ENCODE results near the gene FRMD3.

GRCh38 chr9:83483223-83483622, 55.0 kb downstream of the FRMD3 start:
- TF ChIP-seq, protein P1, sequence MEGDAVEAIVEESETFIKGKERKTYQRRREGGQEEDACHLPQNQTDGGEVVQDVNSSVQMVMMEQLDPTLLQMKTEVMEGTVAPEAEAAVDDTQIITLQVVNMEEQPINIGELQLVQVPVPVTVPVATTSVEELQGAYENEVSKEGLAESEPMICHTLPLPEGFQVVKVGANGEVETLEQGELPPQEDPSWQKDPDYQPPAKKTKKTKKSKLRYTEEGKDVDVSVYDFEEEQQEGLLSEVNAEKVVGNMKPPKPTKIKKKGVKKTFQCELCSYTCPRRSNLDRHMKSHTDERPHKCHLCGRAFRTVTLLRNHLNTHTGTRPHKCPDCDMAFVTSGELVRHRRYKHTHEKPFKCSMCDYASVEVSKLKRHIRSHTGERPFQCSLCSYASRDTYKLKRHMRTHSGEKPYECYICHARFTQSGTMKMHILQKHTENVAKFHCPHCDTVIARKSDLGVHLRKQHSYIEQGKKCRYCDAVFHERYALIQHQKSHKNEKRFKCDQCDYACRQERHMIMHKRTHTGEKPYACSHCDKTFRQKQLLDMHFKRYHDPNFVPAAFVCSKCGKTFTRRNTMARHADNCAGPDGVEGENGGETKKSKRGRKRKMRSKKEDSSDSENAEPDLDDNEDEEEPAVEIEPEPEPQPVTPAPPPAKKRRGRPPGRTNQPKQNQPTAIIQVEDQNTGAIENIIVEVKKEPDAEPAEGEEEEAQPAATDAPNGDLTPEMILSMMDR (IDR thresholded peaks at IDR 0.05) = no peak
- TF ChIP-seq EP300 (IDR thresholded peaks at IDR 0.05) (no peak), POLR2AphosphoS5 (IDR thresholded peaks at IDR 0.05) (no peak), POLR2A (IDR thresholded peaks at IDR 0.05) (no peak)
